IPS DF 4.7 (cell line): Measurements from ENCODE around the gene YWHAQ.

ENCODE experiments used
- DNase-seq: peaks from one replicate; pipeline ENCODE4 v3.0.0-alpha.2; 2013; ENCODE audit warnings: low spot score; ENCODE audit errors: extremely low read depth

The YWHAQ gene

DNA sequence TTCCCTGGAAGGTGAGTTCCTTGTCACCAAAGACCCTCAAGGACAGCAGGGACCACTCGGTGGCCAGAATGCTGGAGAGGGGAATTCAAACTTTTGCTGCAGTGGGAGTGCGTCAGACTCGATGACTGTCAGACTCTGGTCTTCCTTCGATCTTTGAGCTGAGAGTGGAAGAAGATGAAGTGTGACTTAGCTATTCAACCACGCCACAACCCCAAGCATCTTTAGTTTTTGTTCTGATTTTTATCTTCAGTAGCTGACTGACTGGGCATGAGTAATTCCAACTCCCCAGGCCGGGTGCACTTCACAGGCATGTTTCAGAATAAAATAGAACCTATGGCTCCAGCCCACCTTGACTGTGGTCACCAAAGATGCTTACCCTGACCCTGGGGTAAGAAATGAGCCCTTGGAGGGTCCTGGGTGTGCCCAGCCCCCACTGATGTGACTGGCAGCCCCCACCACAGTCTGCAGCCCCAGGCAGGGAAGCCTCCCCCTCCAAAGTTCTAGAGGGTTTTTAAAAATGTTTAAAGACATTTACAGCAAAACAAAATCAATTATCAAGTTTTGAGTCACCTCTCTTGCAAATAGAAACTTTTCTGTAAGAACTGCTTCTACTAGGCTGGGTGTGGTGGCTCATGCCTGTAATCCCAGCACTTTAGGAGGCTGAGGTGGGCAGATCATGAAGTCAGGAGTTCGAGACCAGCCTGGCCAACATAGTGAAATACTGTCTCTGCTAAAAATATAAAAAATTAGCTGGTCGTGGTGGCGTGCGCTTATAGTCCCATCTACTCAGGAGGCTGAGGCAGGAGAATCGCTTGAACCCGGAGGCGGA, 24.9 kb upstream of the YWHAQ start:
- no peak for DNase-seq

DNA sequence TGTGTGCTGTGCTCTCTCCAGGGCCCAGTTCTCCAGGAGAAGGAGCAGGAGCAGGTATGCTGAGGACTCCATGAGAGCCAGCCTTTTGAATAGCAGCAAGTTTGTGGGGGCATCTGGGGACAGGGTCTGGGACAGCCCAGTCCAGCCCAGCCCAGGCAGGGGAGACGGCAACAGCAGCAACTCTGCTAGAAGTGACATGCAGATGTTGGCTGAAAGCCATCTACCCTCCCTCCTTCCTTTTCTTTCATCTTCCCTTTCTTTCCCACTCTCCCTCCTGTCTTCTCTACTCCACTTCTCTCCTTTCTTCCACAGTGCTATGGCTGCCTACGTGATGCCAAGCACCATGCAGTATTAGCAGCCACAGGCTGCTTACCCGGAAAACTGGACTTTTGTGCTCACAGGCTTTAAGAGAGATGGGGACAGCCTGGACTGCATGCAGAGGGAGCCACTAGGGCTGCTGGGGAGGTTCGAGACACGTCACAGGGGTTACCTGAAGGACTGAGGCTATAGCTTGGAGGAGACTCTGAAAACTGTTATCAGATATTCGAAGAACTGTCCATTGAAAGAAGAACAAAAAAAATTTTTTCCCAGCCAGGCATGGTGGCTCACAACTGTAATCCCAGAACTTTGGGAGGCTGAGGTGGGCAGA, 23.8 kb upstream of the YWHAQ start:
- DNase-seq: no peak

DNA sequence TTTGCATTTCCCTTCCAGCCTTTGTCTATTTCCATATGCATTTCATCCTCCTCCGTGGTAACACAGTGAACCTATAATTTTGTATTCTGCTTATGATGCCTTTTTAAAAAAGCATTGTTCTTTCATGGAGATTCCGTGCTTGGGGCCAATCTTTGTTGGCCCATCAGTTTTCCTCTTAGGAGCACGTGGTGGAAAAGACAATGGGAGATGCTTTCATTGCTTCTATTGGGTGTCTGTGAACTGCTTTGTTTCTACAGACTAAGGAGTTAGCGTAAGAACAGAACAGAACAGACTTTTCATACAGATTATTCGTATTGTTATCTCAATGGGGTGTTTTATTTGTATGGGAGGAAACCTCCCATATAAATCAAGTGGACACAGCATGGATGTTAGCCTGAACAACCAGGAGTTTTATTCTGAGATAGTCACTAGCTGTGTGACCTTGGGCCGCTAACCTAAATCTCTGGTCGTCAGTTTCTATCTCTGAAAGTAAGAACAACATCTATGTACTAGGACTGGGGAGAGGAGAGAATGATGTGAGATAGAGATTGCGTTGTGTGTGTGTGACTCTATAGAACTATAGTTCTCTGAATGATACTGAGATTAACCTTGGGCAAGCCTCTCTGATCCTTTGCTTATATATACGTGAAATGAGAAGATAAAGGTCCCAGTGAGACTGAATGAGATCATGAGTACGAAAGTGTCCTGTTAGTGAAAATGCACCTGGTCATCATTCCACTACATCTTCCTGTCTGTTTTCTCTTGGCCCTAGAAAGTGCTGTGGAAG, 22.9 kb upstream of the YWHAQ start:
- no peak for DNase-seq

DNA sequence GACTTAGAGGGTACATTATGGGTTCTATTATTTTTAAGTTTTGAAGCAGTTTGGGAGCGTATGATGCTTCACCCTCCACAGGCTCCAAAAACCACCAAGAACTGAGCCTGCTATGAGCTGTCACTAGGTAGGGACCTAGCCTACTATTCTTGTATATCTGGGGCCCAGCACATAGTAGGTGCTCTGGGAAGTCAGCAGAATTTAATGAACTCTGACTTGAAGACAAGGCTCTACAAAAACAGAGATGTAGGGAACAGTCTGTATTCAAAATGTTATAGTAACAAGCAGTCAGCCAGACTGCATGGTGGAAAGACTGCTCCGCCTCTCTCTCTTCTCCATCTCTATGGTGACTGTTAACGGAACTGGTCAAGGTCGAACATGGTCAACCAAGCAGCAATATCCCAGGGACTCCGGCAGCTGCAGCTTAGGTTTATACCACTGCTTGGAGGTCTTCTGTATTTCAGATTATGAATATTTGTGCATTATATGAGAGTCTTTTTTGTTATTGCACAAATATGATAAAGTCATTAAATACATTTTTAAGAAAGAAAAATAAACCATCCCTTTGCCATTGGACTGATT, 22.2 kb upstream of the YWHAQ start:
- DNase-seq: no peak

DNA sequence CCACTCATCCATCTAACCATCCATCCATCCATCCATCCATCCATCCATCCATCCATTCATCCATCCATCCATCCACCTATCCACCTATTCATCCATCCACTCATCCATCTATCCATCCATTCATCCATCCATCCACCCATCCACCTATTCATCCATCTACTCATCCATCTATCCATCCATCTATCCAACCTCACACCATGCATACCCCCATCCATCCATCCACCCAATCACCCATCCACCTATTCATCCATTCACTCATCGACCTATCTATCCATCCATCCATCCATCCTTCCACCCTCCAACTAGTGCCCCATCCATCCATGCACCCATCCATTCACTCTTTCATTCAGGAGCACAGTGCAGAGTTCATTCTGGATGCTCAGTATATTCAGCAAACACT, 21.5 kb upstream of the YWHAQ start:
- no peak for DNase-seq

DNA sequence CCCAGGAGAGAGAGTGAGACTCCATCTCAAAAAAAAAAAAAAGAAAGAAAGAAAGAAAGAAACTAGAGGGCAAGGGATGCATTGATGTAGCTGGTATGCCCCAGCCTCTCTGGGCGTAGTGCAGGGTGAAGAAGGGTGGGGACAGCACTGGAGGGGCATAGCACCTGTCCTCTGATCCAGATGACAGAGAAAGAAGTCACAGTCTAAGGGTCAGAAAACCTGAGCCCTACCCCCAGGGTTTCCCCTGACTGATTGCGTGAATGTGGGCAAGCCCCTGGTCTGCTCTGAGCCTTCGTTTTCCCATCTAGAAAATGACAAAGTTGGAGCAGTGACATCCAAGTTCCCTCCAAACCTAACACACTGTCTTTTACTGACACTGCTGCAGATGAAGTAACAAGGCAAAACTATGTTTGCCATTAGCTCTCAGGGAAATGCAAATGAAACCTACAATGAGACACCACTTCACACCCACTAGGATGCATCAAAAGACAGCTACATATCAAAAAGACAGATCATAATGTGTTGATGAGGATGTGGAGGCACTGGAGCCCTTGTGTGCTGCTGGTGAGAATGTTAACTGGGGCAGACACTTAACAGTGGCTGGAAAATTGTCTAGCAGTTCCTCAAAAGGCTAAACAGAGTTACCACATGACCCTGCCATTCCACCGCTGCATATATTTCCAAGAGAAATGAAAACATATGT, 19.5 kb upstream of the YWHAQ start:
- no peak for DNase-seq

DNA sequence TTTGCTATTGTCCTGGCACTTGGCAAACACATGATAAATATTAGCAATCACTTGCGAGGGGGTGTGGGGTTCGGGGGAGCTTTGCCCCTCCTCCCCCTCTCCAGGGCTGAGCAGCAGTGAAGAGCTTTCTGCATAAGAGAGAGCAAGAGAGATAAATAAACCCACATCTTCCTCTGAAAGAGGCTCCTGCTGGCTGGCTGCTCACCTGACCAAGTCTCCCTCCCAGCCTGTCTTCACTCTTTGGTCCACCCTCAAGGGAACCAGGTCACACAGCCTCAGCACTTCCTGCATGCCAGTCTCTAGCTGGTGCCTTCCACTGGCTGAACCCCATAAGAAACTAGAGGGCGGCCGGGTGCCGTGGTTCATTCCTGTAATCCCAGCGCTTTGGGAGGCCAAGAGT, 18.5 kb upstream of the YWHAQ start:
- DNase-seq: no peak

DNA sequence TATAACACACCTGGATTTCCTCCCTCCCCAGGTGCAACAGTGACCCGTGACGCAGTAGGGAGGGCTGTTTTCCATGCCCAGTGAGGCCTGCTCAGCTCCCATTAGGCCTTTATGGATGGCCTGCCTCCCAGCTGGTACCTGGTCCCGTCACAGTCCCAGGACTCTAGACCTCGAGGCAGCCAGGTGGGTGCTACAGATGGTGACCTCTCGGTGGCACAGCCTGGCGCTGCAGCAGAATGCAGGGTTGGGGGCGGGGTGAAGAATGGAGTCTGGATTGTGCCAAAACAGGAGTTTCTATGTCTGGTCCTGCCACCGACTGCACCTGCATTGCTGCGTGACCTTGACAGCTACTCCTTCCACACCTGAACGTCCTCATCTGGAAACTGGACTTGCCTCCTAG, 18.0 kb upstream of the YWHAQ start:
- DNase-seq: no peak

DNA sequence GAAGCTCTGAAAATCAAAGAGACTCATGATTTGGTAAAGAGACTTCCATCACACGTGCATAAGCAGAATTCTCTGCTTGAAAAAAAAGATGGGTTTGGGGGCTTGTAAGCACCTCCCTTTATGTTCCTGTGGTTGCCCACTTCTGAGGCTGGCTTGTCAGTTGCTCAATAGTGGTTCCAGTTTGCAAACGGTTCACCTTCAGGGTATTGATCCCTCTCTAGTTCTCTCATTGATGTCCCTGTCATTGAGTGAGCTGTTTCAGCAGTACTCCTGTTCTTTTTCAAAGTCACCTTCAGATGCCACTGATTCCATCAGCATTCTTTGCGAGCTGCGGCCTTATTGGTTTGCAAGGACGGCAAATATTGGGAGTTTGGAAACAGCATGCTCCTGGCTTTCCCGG, 17.1 kb upstream of the YWHAQ start:
- no peak for DNase-seq

DNA sequence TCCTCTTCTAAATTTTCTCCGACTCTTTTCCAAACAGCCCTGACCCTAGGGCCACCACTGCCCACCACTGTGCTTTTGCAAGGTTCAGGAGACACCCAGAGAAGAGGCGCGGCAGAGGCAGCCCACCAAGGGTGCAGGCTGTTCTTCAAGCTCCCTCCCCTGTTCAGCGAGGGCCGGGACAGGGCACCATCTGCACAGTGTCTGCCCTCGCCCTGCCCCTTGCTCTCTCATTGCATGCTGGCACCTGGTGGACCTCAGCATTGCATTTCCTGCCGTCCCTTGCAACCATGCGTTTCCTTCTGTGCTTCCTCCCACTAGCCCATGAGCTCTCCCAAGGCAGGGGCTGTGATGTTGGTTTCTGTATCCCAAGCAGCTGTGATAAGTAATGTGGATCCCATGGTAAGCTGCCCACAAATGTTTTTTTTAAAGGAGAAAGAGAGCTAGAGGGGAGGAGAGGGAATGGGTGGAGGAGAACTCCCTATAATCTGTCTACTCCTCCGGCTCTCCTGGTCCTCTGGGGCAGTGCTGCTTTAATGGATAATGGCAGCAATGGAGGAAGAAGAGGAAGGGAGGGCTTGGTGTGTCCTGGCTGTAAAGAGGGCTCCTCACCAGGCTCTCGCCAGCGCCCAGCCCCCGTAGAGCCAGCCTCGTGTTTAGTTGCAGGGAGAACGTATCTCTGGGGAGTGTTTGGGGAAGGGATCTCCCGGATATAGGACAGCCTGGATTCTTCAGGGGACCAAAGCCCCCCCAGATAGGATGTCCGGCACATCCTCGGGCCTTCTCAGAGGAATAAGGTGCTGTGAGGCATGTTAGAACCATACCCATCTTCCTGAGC, 15.6 kb upstream of the YWHAQ start:
- no peak for DNase-seq

DNA sequence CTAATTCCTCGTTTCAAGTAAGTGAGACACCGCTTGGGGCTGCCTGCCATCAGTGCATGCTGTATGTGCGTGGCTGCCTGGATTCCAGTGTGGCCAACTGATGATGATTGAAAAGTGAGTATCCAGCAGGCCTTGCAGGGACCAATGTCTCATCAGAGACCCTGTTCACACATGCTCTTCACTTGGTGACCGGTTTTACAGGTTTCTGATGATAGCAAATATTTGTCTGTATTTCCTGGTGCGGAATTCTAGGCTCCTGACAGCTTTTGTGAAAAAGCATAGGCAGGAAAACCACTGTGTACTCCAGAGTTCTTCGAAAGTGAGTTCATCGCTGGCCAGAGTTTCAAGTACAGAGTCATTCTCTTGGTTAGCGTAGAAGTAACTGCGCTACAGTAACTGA, 13.8 kb upstream of the YWHAQ start:
- DNase-seq: no peak

DNA sequence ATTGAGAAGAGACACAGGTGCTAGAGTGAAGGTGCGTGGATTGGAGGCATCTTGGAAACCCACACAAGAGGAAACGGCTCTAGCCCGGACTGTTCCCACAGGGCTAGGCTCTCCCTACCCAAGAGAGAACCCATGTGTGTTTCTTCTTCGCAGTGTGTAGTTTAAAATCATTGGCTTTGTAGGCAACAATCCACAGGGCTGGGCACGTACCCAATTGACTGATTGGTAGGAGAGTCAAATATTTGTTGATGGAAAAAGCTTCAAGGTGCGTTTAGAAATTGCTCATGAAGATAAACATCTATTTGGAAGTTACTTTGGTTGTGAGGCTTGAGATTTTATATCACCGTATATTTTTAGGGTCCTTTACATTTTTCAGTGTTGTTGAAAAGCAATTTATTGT, 13.2 kb upstream of the YWHAQ start:
- DNase-seq: no peak

DNA sequence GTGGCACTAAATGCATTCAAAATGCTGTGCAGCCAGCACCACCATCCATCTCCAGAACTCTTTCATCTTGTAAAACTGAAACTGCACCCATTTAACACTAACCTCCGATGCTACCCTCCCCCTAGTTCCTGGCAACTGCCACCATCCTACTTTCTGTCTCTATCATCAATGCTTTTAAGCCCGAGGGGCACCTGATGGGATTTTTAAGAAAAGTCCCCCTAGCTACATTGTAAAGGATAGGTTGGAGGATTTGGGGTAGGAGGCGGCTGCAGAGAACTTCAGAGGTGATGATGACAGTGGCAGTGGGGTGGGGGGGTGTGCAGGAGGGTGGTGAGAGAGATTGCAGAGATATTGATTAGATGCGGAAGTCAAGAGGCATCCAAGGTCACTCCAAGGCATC, 10.8 kb upstream of the YWHAQ start:
- DNase-seq: no peak

DNA sequence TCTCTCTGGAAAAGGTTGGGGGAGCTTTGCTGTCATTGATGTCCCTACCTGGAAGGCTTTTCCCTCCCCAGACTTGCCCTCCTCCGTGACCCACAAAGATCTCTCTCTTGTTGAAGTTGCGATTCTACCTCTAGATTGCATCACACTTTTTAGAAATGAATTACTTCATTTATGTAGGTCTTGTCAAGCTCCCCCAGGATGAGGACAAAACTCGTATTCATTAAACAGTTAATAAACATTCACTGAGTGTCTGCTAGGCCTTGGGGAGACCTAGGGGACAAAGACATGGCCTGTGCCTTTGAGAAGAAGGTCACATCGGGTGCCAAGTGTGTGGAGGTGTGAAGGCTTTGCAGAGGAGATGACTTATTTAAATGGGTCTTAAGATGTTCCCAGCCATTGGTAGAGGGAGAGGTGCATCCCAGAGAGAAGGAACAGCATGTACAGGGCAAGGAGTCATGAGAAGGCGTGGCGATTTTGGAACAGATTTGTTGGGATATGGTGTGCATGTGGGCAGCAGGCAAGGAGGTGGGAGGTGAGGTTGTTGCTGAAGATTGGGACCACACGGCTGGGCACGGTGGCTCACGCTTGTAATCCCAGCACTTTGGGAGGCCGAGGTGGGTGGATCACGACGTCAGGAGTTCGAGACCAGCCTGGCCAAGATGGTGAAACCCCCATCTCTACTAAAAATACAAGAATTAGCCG, 9.8 kb upstream of the YWHAQ start:
- DNase-seq: no peak

DNA sequence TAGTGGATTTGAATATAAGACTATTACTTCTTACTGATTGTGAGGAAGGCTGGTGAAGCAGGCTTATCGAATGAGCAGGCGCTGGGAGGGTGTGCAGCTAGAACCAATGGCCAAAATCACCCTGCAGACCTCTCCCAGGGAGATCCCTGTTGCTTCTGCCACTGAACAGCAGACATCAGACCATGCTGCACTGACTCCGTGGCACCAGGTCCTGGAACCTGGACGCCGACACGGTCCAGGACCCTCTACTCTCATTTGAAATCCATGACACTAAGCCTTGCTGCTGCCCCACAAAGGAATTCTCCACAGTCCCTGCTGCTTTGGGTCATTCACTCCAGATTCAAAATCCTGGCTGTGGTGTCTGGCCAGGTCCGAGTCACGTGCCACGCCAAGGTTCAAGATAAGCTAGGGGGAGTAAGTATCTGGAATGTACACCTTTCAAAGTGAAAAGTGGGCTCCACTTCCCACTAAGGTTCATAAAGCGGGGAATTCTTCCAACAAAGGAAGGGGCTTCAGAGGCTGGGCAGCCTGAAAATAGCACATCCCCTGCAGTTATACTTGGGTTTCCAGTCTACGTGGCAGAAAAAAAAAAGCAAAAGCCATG, 9.0 kb upstream of the YWHAQ start:
- no peak for DNase-seq

DNA sequence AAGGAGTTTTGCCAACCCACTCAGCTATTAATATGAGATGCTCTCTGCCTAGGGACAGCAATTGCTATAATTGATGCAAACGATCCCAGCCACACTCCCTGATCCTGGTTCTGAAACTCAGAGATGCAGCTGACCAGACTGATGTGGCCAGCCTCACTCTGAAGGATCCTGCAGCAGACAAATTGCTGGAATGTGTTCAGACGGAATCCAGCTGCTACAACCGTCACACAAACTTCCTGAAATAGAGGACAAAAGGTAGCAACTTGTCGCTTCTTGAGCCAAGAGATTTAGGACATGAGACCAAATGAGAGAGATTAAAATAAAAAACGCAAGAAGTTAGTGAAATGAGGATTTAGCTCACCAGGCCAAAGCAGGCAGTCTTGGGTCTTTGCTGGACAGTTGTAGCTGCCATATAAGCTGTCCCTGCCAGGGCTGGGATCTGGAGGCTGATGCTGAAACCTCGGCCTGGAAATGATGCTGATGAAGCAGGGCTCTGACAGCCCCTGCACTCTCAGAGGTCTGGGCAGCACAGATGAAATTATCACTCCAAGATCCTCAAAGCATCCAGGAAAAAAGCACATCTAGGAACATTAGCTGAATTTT, 8.3 kb upstream of the YWHAQ start:
- DNase-seq: no peak

DNA sequence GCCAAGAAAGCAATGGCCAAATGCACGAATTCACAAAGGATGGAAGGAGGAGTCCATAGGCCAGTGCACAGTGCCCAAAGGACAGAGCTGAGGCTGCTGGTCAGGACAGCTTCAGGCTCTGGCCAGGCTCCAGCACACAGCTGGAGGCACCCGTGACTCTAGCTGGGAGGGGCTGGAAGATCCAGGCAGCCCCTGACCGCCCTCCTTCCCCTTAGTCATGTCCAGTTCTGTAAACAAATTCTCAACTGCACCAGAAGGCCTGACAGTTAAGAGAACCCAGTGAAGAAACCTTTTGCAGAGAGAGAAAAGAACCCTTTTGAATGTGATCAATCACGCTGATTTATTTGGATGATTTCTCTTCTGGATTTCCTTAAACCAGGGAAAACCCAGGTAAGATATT, 7.7 kb upstream of the YWHAQ start:
- no peak for DNase-seq

DNA sequence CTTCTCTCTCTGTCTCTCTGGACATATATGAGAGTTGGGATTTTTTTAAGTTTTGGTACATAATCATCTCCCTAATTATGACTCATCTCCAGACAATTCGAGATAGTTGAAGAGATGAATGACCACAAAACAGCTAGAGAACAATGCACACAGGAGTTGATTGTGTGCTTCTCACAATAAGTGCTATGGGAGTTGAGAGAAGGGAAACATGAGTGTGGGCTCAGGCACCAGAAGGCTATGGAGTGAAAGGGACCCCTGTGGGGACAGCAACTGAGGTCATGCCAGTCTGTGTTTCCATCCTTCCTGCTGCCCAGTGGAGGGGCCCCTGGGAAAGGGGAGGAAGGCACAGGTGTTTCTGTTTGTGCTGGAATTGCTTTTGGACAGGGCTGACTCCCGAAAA, 6.5 kb upstream of the YWHAQ start:
- no peak for DNase-seq

DNA sequence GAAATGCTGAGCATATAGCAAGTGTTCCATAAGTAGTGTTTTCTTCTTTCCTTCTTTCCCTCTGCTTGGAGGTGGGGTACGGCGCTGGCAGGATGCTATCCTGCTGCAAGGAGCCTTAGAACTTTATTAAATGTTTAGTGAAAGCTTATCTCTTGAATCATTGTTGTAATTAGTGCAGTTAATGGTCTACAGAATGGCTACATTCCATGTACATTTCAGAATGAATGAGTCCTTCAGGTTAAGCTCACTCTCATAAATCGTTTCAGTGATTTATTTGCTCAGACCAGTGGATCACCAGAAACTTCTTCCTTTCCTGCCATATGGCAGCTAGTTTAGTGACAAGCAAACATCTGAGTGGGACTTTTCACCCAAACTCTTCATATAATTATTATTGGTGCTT, 3.3 kb upstream of the YWHAQ start:
- no peak for DNase-seq
